Neural progenitor cell (in vitro differentiated cells): ENCODE data around the gene CNTNAP2.

Source experiments
- EZH2 ChIP-seq: fragments of 200-600 bp; sonication (generic); IDR thresholded peaks from 2 replicates; pipeline ENCODE4 v1.6.1; 2017; ENCODE audit warnings: antibody characterized with exemption, mild to moderate bottlenecking, moderate library complexity
- EZH2phosphoT487 ChIP-seq: fragments of 200-600 bp; sonication (generic); IDR thresholded peaks from 2 replicates; pipeline ENCODE4 v1.6.1; 2017; ENCODE audit warnings: antibody characterized with exemption
- TF ChIP-seq, protein P1 (sequence below): fragments of 200-600 bp; sonication (generic); IDR thresholded peaks from 2 replicates; pipeline ENCODE4 v1.5.1; 2017; ENCODE audit warnings: antibody characterized with exemption, mild to moderate bottlenecking

GRCh38 chr7:148410905-148411304 lies 2294.3 kb downstream of the CNTNAP2 start:
- TF ChIP-seq, protein P1, sequence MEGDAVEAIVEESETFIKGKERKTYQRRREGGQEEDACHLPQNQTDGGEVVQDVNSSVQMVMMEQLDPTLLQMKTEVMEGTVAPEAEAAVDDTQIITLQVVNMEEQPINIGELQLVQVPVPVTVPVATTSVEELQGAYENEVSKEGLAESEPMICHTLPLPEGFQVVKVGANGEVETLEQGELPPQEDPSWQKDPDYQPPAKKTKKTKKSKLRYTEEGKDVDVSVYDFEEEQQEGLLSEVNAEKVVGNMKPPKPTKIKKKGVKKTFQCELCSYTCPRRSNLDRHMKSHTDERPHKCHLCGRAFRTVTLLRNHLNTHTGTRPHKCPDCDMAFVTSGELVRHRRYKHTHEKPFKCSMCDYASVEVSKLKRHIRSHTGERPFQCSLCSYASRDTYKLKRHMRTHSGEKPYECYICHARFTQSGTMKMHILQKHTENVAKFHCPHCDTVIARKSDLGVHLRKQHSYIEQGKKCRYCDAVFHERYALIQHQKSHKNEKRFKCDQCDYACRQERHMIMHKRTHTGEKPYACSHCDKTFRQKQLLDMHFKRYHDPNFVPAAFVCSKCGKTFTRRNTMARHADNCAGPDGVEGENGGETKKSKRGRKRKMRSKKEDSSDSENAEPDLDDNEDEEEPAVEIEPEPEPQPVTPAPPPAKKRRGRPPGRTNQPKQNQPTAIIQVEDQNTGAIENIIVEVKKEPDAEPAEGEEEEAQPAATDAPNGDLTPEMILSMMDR: no peak
- TF ChIP-seq EZH2 (no peak), EZH2phosphoT487 (no peak)
